ELF-1 (cell line): ENCODE results near the gene CFAP410.
A peak's percentile ranks its signal among the peaks of the same experiment; 100 is the strongest.
"Not testable (repeated sequence)": the region's sequence is repeated elsewhere in the genome, so short reads cannot be mapped to it uniquely, and the experiment has no call there.

Experiments used
- DNase-seq: peaks from one replicate; pipeline ENCODE4 v3.0.0-alpha.2; 2016; ENCODE audit warnings: low read depth, low spot score

The CFAP410 gene

DNA sequence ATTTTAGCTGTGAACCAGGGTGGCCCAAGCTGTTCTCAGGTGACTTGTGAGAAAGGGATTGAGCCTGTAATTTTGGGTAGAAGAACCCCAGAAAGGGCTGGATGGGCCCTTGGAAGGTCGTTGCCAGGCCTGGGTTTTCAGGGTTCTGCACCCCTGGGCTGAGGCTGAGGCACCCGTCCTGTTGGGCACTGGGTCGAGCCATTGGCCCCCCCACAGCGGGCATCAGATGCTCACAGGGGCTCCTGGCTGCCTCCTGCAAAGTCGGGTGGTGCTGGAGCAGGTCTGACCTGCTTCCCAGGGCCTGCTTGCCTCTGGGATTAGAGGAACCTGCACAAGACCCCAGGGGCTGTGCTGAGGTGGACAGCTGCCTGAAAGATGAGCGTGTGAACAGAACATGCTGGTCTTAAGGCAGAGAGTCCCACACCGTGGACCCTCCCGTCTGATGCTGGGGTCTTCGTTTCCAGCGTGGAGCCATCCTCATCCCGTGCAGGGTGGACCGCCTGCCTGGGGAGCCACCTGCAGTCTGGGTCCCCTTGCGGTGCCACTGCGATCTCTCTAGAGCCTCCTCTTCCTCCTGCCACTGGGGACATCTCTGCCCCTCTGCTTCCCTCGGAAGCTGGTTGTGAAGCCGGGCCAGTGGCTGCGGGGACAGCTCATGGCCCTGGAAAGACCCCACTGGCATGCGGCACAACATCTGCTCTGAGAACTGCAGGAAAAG lies 12.5 kb upstream of the CFAP410 start:
- no peak for DNase-seq

DNA sequence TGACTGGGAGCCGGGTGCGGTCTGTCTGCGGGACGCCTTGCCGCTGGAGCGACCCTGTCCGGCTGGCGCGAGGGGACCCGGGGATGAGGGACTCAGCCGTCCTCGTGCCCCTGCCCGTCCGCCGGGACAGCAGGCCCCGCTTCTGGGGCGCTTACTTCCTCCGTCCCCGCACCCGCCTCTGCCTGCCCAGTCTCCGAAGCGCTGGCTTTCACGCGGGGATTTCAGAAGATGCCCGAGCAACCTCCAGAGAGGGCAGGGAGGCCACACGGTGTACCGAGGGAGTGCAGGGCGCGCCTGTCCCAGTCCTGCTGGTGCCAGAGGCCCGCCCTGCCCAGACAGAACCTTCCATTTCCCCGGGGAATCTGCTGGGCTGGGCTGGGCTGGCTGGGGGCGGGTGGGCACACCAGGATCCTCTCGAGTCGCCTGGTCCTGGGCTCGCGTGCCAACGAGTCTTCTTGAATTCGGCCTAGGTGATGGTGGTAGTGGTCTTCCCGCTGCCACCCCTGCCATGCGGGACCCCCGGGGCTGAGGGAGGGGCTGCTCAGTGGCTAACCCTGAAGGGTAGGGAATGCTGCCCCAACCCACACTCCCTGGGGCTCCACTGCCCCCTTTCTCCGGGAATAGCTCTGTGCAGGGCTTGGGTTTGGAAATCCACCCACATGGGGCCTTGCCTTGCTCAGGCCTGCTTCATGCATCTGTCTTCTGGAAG lies 11.7 kb upstream of the CFAP410 start:
- DNase-seq, result no peak

DNA sequence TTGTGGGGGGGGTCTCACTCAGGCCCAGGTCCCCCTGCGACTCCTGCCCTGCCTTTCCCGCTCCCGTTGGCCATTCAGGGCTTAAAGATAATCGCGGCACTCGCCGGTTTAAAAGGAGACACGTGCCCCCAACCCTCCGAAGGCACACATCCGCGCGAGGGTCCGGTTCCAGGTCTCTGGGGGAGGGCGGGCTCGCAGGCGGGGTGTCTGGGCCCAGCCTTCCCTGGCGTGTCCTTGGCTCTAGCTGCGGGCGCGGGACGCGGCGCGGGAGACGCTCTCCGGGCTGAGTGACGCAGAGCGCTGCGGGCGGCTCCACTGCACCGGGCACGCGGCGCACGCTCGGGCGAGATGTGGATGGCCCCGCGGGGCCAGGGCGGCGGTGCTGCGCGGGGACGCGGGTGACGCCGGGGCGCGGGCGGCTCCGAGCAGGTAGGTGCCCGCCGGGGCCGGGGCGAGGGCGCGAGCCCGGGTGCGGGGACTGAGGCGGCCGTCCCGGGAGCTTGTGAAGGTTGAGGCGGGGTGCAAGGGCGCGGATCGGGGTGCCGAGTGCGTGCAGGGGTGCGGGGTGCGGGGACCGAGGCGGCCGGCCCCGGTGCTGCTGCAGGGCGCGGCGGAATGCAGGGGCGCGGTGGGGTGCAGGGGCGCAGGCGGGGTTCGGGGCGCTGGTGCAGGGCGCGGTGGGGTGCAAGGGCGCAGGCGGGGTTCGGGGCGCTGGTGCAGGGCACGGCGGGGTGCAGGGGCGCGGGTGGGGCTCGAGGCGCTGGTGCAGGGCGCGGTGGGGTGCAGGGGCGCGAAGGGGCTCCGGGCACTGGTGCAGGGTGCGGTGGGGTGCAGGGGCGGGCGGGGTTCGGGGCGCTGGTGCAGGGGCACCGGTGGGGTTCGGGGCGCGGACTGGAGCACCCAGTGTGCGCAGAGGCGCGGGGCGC lies 10.9 kb upstream of the CFAP410 start:
- no peak for DNase-seq

DNA sequence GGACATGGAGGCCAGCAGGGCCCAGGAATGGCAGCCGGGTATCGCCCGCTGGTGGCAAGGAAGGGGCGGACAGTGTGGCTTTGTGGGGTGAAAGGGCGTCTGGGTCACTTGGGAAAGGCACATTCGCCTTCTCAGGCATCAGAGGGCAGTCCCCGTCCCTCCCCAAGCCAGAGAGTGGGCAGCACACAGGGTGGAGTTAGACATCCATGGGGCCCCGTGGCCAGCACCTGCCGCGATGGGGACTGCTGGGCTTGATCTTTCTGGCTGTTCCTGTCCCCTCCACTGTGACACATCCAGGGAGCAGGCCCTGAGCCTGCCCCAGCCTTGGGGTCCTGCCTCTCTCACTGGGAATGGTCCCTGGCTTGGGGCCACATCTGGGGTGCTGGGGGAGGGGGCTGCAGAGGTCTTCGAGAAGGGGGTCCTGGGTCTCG lies 10.2 kb upstream of the CFAP410 start:
- no peak for DNase-seq

DNA sequence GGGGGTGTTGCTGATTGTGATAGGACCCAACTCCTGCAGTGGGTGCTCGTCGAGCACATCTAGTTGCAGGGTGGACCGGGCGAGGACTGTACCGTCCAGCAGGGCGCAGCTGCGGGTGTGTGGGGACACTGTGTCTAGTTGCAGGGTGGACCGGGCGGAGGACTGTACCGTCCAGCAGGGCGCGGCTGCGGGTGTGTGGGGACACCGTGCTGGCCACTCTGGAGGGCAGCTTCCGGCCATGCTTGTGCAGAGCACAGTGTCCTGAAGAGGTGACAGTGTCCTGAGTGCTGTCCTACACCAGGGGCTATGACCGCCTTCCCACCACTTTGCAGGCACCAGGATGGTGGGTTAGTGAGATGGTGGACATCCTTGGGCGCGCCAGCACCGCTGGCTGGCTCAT lies 9.7 kb upstream of the CFAP410 start:
- DNase-seq, result no peak

DNA sequence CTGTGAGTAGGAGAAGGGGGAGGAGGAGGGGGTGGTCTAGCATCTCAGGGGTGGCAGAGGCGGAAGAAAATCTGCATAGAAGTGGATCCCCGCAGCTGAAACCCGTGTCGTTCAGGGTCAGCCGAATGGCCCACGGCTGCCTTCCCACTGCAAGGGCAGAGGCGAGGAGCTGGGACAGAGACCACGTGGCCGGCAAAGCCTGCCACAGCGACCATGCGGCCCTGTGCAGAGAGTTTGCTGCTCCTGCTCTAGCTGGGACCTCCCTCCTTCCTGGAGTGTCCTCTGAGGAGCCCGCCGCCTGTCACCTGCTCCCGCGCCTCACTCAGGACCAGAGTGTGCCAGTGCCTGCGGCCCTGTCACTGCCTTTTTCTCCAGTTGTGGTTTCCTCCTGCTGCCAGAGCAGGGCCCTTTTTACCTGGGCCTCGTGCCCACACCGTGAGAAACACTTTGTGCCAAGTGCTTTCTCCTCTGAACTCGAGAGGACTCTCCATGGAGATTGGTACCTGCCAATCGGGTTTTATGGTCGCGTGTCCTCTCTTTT lies 8.8 kb upstream of the CFAP410 start:
- no peak for DNase-seq

DNA sequence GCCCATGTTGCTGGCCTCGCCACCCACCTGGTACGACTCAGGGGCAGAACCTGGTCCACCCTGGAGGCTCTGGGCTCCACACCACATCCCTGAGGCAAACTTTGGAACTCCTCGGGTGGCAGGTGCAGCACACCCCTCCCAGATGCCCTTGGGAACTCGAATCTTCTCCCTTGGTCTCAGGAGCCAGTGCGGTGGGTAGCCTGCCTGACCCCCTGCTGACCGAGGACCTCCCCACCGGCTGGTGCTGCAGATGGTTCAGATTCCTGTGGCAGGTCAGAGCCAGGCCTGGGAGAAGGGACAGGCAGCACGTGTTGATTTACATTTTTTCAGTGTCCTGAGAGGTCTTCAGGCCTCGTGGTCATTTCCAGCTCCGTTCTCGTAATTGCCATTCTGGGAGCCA lies 6.3 kb upstream of the CFAP410 start:
- no peak for DNase-seq

DNA sequence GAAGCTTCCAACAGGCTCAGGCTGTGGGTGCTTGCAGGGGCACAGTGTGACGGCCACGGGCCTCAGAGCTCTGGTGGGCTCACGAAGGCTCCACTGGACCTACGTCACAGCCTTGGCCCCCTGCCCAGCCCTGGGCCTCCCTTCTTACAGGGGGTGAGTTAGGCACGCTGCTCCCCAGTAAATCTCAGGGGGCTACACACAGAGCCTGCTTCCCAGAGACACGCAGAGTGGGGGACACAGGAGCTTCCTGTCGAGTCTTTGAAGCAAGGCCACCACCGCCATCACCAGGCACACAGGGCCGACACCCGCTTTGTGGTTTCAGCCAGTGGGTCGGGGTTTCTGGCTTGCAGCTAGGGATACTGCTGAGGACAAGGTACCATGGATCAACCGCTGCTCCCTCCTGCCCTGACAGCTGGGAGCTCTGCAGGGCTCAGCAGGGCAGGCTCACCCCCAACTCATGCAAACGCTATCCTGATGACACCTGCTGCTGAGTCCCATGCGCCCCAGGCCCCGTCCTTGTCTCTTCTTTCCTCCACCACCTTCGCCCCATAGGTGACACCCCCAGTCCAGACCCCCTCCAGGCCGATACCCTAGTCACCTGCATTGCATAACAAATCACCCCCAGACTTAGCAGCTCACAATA lies 5.5 kb upstream of the CFAP410 start:
- no peak for DNase-seq

DNA sequence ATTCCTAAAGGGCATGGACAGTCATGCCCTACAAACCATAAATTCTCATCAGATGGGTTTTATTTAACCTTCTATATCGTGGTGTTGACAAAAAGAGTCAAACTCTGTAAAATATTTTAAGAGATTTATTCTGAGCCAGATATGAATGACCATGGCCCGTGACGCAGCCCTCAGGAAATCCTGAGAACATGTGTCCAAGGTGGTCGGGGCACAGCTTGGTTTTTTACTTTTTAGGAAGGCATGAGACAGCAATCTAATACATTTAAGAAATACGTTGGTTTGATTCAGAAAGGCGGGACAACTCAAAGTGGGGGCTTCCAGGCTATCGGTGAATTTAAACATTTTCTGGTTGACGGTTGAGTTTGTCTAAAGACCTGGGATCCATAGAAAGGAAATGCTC lies 3.8 kb upstream of the CFAP410 start:
- DNase-seq, result not testable (repeated sequence)

DNA sequence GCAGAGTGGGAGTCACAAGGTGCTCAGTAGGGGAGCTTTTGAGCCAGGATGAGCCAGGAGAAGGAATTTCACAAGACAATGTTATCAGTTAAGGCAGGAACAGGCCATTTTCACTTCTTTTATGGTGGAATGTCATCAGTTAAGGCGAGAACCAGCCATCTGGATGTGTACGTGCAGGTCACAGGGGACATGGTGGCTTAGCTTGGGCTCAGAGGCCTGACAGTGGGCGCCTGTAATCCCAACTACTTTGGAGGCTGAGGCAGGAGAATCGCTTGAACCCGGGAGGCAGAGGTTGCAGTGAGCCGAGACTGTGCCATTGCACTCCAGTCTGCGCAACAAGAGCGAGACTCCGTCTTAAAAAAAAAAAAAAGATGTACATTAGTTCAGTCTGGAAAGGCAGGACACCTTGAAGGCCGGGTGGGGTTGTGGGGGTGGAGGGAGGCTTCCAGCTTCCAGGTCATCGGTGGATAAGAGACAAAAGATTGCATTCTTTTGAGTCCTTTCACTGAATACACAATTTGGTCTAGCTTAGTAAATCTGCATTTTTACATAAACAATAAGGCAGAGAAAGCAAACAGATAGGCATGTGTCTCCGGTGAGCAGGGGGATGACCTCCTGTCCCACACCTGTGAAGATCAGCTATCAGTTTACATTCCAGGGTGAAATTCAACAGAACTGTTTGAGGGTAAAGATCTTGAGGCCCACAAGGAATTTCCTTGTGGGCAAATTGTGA lies 2.7 kb upstream of the CFAP410 start:
- DNase-seq, result peak; percentile 73

DNA sequence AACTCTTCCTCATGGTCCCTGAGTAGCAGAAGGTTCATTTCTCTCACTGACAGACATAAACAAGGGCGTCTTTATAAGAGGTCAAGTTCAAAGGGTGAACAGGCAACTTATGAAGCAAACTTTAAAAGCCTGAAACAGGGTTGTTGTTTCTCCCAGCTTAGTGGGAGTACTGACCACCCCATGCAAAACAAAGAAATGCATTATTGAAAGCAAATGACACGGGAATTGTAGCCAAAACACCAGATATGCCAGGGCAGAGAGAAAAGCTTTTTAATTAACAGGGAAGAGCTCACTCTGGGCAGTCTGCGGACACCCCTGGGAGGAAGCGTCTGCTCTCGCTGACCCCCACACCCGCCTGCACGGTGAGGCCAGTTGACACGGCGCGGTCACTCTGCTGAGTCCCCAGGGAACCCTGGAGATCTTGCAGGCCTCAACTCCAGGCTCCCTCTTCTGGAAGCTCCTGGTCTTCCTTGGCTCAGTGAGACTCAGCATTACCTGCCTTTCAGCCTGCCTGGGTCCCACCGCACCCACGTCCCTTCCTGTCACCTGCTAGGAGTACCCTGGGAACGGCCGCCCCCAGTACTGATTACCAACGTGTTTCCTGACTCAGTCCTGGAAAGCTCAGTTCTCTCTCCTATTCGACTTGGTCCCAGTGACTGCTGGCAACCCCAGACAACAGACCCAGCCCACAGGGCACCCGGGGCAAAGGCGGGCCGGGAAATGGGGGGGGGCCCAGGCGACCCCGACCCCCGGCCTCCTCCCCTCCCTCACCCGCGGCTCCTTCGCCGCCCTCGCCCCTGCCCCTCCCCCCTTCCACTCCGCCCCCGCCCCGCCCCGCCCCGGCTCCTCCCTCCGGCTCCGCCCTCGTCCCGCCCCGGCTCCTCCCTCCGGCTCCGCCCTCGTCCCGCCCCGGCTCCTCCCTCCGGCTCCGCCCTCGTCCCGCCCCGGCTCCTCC lies 972 bp downstream of the CFAP410 start:
- DNase-seq, result peak; percentile 83

DNA sequence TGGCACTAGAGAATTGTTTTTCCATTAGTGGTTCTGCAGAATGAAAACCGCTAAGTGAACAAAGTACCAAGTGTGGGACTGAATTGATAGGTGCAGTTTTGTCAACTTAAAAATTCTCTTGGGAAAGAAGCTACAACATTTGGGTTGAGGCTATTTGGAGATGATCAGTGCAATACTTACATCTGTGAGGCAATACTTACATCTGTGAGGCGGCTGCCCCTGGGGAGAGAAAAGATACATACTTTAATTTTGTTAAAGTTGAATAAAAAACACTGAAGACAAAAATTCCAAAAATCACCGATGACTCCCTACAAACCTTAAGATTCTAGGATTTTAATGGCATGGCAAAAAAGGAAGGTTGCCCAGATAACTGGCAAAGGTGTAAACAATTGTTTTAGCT lies 1.7 kb downstream of the CFAP410 start:
- DNase-seq, result no peak

DNA sequence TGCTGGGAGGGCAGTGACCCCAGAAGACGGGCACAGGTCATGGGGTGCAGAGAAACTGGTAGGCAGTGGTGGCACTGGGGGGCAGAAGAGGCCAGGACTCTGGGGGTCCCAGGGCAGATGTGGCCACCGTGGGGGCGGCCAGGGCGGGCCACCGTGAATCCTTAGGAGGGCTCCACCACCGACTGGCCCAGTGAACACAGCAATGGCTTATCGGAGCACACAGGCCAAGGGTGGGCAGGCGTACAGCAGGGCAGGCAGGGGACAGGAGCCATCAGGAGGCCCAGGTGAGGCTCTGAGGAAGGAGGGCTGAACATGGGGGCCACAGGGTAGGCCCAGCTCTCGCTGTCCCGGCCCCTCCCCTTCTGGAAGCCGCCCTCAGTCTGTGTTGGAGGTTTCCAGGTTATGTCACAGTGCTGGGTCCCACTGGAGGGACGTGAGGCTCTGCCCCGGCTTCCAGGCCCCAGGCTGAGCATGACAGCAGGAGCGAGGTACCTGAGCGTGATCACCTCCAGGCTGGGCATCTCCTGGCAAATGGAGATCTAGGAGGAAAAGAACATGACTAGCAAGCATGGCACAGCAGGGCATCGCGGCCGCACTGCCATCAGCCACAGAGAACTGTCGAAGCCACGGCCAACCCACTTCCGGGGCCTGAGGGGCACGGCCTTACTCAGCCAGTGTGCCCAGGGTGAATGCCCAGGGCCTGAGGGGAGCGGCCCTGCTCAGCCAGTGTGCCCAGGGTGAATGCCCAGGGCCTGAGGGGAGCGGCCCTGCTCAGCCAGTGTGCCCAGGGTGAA lies 3.7 kb downstream of the CFAP410 start:
- DNase-seq, result no peak

DNA sequence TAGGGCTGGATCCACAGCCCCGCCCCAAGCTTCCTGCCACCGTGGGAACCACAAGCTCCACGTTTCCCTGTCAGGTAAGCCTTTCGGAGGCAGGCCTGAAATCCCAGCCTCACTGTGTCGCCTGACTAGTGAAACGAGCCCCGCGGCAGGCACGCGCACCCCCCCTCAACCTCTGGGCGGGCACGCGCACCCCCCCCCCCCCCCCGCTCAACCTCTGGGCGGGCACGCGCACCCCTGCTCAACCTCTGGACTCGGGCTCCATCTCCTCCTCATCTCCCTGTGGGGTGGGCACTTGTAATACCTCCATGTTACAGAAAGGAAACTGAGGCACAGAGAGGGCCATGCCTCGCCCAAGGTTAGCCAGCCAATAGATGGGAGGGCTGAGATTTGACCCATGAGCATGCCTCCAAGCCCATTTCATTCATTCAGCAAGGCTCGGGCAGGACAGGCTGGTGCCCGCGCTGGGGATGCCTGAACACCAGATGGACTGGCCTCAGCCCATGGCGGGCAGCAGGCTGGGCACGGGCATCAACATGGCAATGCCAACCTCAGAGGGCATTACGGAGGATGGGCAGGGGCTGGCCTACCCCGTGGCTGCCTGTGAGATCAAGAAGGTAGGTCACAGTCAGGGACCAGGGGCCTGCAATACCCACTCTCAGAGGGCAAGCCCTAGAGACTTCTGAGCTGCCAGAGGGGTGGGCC lies 4.7 kb downstream of the CFAP410 start:
- no peak for DNase-seq

DNA sequence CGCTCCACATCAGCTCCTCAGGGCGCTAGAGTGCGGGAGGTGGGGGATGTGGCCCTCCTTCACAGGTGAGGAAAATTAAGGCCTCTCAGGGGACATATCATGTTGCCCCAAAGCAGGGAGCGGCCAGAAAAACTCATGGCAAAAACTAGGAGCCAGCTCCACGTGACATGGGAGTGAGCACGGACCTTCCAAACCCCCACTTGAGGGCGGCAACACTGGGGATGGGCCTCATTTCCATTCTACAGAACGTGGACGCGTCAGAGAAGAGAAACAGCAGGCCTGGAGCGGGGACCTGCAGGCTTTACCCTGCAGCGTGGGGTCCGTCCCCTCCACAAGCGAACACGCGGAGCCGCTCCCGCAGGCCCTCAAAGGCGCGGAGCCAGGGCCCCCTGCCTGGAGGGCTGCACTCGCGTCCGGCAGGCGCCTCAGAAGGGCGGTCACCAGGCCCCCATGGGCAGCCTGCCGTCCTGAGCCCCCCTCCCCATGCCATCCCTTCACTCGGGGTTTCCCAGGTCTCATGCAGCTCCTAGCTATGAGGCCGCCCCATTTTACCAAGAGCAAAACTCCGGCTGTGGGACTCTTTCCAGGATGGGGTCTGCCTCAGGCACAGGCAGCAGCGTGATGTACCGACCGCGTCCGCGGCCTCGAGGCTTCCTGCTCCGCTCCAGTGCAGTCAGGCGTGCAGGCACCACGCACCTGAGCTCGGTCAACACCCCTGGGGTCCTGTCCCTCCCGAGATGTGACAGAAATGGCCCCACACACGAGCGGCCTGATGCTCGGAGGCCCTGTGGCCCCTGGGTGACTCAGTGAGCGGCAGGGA lies 5.5 kb downstream of the CFAP410 start:
- no peak for DNase-seq

DNA sequence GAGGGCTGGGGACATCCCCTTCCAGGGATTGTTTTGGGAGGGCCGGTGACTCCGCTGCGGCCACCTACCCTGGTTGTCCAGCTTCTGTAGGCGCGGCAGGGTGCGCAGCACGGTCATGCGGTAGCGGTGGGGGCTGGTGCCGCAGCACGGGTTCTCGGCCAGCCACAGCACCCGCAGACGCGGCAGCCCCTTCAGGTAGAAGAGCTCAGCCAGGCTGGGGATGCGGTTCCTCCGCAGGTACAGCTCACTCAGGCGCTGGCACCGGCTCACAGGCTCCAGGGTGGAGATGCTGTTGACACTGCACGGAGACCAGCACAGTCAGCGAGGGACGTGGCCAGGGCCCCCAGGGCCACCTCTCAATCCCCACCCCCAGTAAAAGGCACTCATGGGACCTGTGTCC lies 6.2 kb downstream of the CFAP410 start:
- no peak for DNase-seq

DNA sequence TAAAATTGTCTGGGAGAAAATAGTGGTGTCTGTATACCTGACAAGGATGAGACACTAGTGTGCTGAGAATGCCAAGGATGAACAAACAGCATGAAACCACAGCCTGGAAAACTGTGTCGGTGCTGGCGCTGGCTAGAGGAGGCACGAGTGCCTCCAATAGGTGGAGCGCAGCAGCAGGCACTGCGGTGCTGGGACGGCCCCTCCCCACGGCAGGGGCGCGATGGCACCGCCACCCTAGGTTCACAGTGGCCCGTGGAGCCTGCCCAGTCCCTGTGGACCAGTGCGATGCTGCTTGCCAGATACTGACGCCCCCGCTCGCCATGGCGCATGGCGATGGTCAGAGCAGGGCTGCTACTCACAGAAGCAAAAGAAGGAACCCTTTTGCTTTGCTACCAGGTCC lies 6.8 kb downstream of the CFAP410 start:
- DNase-seq, result no peak
